Measurements from ENCODE around the gene PCGF1.

PCGF1 gene

DNA sequence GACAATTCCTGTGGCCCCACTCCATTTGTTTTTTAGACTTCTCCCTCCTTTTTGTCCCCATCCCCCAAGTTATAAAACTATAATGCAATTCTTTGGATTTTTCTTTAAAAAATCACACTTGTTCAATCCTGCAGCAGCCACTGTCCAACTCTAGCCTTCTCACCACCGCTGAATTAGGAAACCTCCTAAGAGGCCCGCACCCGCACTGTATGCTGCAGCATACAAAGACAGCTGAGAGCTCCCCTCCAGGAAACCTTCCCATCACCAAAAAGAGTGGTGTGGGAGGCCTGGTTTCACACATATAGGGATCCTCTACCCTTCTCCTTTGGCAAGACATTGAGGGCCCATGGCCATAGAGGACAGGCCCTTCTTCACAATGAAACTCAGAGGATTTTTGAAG is 2.9 kb downstream of the PCGF1 start:
- Histone ChIP-seq H3K9me3 (ENCODE audit: insufficient read depth, low read length, severe bottlenecking) (no peaks in the 10 kb centered on the region), H4K20me1 (ENCODE audit: insufficient read depth, low read length) (no peaks in the 10 kb centered on the region), H3K27me3 (ENCODE audit: insufficient read depth, low read length, poor library complexity) (no peaks in the 10 kb centered on the region), H3K4me2 (ENCODE audit: insufficient read depth, low read length) (no peak overlapping the region), H3K79me2 (ENCODE audit: insufficient read depth, low read length) (peaks cover 14% of the 10 kb centered on the region), H2AFZ (ENCODE audit: low read depth, low read length) (no peak overlapping the region), H3K4me3 (ENCODE audit: low read depth in 1 of 2, low read length in 2 of 2) (no peak overlapping the region), H3K4me1 (ENCODE audit: insufficient read depth, low read length) (peaks cover 36% of the 10 kb centered on the region), H3K9ac (ENCODE audit: low read depth, low read length) (no peak overlapping the region), H3K36me3 (ENCODE audit: insufficient read depth, low read length) (peaks cover 11% of the 10 kb centered on the region), H3K27ac (ENCODE audit: low read length) (no peak overlapping the region)
- ATAC-seq (ENCODE audit: insufficient read depth, low read depth) (no peak), DNase-seq (no peak)
- TF ChIP-seq, protein P1, sequence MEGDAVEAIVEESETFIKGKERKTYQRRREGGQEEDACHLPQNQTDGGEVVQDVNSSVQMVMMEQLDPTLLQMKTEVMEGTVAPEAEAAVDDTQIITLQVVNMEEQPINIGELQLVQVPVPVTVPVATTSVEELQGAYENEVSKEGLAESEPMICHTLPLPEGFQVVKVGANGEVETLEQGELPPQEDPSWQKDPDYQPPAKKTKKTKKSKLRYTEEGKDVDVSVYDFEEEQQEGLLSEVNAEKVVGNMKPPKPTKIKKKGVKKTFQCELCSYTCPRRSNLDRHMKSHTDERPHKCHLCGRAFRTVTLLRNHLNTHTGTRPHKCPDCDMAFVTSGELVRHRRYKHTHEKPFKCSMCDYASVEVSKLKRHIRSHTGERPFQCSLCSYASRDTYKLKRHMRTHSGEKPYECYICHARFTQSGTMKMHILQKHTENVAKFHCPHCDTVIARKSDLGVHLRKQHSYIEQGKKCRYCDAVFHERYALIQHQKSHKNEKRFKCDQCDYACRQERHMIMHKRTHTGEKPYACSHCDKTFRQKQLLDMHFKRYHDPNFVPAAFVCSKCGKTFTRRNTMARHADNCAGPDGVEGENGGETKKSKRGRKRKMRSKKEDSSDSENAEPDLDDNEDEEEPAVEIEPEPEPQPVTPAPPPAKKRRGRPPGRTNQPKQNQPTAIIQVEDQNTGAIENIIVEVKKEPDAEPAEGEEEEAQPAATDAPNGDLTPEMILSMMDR (IDR thresholded peaks at IDR 0.05; ENCODE audit: borderline replicate concordance, extremely low read depth, low read length, poor library complexity, severe bottlenecking): no peak

DNA sequence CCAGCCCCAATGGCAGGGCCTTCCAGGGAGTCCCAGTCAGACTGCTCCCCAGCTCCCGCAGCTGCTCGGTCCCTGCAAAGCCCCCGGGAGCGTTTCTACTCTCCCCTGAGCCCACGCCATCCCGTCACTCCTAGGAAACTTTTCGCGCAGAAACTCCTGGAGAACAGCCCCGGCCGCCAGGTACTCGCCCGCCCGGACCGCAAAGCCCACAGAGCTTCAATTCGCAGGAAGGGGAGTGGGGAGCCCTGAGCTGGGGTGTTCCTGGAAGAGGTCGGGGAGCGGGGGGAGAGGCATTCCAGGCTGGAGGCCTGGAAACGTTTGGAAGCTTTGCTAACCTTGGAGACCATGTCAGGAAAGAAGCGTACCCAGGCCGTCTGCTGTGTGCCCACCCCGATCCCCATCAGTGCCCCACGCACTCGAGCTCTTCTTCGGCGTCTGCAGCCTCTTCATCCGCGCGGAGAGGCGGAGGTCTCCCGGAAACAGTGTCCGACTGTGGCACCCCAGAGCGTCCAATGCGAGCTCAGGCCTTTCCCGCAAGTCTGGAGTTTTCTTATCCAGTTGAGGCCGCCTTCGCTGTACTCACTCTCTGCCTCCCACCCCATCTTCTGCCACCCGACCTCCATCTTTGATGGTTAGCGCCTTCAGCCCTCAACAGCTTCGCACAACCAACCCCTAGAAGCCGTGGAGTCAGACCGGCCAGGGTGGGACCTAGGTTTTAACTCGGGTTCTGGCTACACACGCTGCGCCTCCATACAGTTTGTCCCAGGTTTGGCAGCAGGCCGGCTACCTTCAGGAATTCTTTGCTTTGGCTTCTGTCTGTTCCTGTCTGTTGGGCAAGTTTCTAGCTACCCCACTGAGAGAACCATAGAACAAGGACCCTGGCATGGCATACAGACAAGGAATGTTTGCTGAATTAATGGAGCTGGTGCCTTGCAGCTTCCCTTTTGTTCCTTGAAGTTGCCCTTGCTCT is 3.7 kb downstream of the PCGF1 start:
- H3K36me3 ChIP-seq (ENCODE audit: insufficient read depth, low read length): peaks cover 11% of the 10 kb centered on the region
- no peak overlapping the region for H3K9ac ChIP-seq (ENCODE audit: low read depth, low read length)
- no peak overlapping the region for H3K27ac ChIP-seq (ENCODE audit: low read length)
- DNase-seq (no peak), ATAC-seq (ENCODE audit: insufficient read depth, low read depth) (no peak)
- H3K4me3 ChIP-seq (ENCODE audit: low read depth in 1 of 2, low read length in 2 of 2): no peak overlapping the region
- H3K4me1 ChIP-seq (ENCODE audit: insufficient read depth, low read length): peaks cover 41% of the 10 kb centered on the region
- no peaks in the 10 kb centered on the region for H3K27me3 ChIP-seq (ENCODE audit: insufficient read depth, low read length, poor library complexity)
- no peak overlapping the region for H2AFZ ChIP-seq (ENCODE audit: low read depth, low read length)
- no peak overlapping the region for H3K4me2 ChIP-seq (ENCODE audit: insufficient read depth, low read length)
- peaks cover 19% of the 10 kb centered on the region for H3K79me2 ChIP-seq (ENCODE audit: insufficient read depth, low read length)
- no peaks in the 10 kb centered on the region for H4K20me1 ChIP-seq (ENCODE audit: insufficient read depth, low read length)
- H3K9me3 ChIP-seq (ENCODE audit: insufficient read depth, low read length, severe bottlenecking): no peaks in the 10 kb centered on the region
- TF ChIP-seq, protein P1 (IDR thresholded peaks at IDR 0.05; ENCODE audit: borderline replicate concordance, extremely low read depth, low read length, poor library complexity, severe bottlenecking): no peak
- no peak for TF ChIP-seq EZH2 (IDR thresholded peaks at IDR 0.05; ENCODE audit: borderline replicate concordance, low read depth, low read length, severe bottlenecking)

DNA sequence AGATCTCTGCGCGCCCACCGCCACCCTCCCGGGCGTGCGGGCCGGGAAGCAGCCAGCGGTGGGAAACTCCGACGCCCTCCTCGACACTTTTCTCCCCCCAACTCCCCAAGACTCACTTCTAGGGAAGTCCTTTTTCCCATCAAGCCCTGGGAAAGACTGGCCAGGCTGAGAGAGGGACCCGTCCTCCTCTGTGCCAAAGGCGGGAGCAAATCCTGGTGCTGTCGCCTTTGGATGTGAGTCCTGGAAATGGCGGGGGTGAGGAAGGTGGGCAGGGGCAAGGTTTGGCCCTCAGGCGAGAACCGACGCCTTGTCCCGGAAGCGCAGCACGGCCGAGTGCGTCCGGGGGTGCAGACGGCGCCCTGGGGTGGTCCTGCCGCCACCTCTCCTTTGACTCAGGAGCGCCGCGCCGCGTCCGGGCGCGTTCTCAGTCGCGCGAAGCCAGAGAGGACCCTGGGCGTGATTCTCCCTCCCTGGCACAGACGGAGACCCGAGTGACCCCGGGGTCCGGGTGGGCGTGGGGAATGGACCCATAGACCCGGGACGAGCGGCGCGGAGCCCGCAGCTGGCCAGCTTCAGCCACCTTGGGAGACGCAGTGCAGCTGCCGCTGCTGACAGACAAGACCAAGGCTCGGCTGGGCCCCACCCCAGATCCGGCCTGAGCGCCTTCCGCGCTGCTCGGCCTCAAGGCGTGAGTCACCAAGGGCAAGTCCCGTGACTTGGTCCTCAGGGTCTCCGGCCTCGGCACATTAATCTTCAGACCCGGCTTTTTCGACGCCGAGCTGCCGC is 4.6 kb downstream of the PCGF1 start:
- Histone ChIP-seq H3K4me3 (ENCODE audit: low read depth in 1 of 2, low read length in 2 of 2) (no peak overlapping the region), H3K9ac (ENCODE audit: low read depth, low read length) (no peak overlapping the region), H3K27ac (ENCODE audit: low read length) (no peak overlapping the region), H3K4me2 (ENCODE audit: insufficient read depth, low read length) (no peak overlapping the region), H3K4me1 (ENCODE audit: insufficient read depth, low read length) (peaks cover 36% of the 10 kb centered on the region), H4K20me1 (ENCODE audit: insufficient read depth, low read length) (no peaks in the 10 kb centered on the region), H3K9me3 (ENCODE audit: insufficient read depth, low read length, severe bottlenecking) (no peaks in the 10 kb centered on the region), H3K27me3 (ENCODE audit: insufficient read depth, low read length, poor library complexity) (no peaks in the 10 kb centered on the region), H3K36me3 (ENCODE audit: insufficient read depth, low read length) (peaks cover 11% of the 10 kb centered on the region), H2AFZ (ENCODE audit: low read depth, low read length) (no peak overlapping the region), H3K79me2 (ENCODE audit: insufficient read depth, low read length) (peaks cover 28% of the 10 kb centered on the region)
- DNase-seq (no peak), ATAC-seq (ENCODE audit: insufficient read depth, low read depth) (no peak)
- TF ChIP-seq, protein P1 (IDR thresholded peaks at IDR 0.05; ENCODE audit: borderline replicate concordance, extremely low read depth, low read length, poor library complexity, severe bottlenecking): no peak
- no peak for TF ChIP-seq EZH2 (IDR thresholded peaks at IDR 0.05; ENCODE audit: borderline replicate concordance, low read depth, low read length, severe bottlenecking)

Measured in DND-41 (cell line).